ENCODE results near the gene RUSC2.

- TF ChIP-seq CTCF (conservative IDR thresholded peaks at IDR 0.05; ENCODE audit: low read length) (no peak), EZH2phosphoT487 (IDR thresholded peaks at IDR 0.05; ENCODE audit: borderline replicate concordance, low read depth, low read length) (no peak)
Measured at GRCh38 chr9:35499701-35500030, 9.8 kb downstream of the RUSC2 start.

Data from OCI-LY7 (cell line).